HG03066 (cell line): Measurements from ENCODE around the gene PRDM1.
"Not testable (repeated sequence)": the region's sequence is repeated elsewhere in the genome, so short reads cannot be mapped to it uniquely, and the experiment has no call there.

Experiments
- ATAC-seq: cut with Tn5 transposase; IDR thresholded peaks from one replicate; pipeline ENCODE4 v1.9.1; 2021; ENCODE audit warnings: low read depth; ENCODE audit not compliant: unreplicated experiment

PRDM1 gene

DNA sequence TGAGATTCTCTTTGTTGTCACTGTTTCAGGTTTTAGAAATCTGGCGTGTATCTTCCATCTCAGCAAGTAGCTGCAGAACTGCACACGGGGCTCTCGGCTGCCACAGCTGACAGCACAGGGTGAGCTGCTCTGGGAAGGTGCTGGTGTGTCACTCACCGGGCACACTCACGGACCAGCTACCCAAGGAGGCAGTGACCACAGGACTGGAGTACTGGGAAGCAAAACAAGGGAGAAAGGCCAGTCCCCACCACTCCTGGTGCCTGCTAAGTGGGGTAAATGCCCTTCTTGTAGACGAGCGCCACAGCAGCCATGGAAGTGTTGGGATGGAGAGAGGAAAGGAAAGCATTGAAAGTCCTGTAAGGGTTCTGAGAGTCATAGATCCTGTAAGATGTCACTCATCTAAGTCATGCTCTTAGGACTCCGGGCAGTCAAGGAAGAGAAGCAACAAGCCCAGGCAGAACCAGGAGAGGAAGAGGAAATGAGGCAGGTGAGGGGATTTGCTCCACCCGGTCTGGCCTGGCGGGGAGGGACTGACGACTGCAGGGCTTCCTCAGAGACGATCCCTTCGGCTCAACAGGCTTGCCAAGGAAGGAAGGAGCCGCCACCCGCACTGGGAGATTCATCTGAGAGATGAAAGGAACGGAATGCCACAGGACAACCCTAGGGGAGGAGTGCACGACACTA is 48.1 kb downstream of the PRDM1 start:
- ATAC-seq = no peak

DNA sequence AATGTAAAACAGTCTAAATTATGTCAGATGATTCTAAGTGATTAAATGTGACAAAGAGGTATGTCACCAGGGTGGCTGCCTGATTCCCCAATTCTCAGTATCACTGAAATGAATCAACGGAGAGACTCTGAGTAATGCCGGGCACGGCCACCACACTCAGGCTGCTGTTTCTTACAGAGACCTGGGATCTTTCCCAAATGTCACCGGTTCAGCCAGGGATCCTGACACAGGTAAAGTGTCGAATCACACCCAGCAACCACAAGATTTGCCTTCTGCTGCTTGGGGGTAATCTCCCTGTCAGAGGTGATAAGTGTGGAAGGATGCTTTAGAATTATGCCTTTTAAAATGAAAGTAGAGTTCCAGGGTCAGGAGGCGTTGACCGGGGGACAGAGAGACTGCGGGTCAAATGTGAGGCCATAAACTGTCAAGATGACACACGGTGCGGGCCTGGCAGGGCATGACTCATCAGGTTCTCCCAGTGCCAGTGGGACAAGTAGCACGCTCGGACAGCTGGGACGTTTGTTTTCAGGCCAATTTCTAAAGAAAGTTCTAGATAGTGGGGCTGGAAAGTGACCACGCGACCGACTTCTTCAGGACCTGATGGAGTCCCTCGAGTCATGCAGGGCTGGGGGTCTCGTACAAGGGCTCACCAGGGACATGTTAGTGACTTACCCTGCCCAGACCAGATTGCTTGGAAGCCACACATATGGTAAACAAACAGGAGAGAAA is 48.9 kb downstream of the PRDM1 start:
- ATAC-seq = no peak

DNA sequence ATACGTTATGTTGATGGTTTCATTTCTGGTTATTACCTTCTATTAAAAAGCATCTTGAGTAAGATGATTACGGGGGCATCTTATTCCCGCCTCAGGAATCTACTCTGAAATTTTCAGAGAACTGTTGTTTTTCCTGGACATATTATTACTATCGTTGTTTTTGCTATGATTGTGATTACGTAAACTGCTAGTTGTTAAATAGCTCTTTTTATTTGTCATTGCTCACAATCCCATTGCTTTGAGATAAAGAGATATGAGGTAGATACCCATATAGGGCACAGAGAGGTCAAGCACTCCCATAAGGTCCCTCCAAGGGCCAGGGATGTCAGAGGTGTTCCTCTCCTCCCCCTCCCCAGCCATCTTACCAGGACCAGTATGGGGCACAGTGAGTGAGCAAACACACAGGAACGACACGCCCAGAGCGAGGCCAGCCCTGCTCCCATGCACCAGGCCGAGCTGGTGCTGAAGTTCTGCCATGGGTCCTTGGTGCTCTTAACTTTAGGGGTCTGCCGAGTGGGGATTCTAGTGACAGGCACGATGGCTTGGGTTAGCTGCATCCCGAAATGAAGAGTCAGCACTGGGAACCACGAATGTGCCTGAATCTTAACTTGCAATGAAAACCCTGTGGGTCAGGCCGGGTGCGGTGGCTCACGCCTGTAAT is 49.9 kb downstream of the PRDM1 start:
- no peak for ATAC-seq

- ATAC-seq = no peak
Observed at GRCh38 chr6:106136845-106137244, 50.7 kb downstream of the PRDM1 start.

- no peak for ATAC-seq
Observed at GRCh38 chr6:106138151-106138550, 52.0 kb downstream of the PRDM1 start.

DNA sequence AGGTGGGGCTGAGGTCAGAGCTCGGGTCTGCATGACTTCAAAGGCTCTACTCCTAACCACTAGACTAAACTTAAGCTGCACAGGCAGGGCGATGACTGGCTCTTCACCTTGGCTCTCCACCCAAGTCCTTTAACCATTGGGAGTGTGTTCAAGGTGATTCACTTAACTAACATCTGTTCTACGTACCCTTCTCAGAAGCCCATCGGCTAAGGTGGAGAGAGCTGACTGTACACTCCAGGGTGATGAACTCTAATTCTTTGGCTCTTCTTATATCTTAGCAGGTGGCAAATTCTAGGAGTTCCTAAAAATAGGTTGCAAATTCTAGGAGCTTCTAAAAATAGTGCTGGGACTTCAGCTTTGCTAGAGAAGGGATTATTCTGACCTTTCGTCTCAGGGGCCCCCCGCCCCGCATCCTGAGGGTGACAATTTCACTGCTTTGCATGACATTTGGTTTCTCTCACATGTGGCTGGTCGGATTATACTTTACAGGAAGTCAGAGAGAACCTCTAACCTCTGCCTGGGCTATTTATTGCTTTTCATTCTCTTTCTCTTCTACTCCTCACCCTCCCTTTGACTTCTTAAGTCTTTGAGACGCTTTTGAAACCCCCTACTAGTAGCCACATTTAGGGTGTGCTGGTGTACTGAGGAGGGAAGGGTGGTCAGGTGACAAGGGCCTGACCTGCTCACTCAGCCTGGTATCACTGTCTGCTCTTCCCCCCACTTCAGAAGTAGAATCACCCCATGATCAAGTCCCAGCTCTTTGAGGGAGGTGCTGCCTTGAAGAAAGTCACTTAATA is 55.5 kb downstream of the PRDM1 start:
- ATAC-seq = peak; percentile 69

DNA sequence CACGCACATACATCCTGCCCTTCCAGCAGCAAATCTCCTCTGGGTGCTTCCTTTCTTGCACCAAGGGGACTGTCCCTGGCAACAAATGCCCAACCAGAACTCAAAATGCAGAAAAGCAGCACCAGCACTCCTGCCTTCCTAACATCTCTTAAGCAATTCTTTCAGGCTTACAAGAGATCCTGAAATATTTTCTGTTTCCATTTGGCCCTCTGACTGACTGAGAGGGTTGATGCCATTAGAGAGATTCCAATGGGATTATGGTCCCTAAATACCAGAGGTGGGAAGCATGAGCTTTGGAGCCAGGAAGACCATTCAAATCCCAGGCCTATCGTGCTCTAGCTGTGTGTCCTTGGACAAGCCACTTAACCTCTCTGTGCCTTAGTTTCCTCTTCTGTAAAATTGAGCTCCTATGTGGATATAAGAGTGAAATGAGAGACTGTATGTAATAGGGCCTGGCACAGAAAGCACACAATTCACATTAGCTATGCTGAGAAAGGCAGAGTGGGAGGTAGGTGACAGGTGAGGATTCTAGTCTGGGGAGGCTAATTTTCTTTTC is 56.8 kb downstream of the PRDM1 start:
- no peak for ATAC-seq

DNA sequence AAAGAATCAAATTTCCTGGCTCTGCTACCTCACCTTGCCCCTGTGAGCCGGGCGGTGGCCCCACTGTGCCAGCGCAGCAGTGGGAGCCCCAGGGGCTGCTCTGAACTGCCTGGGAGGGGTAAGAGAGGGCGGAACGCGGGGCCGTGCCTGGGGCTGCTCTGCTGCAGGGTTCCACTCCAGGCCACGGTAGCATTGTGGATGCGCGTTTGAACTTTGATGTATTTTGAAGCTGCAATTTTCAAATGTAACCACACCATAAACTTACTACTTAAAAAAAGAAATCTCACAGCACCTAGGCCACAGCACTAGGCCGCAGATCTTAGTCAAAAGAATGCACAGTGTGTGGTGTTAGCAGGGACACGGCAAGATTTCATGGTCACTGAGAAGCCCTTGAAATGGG is 57.5 kb downstream of the PRDM1 start:
- ATAC-seq = no peak

DNA sequence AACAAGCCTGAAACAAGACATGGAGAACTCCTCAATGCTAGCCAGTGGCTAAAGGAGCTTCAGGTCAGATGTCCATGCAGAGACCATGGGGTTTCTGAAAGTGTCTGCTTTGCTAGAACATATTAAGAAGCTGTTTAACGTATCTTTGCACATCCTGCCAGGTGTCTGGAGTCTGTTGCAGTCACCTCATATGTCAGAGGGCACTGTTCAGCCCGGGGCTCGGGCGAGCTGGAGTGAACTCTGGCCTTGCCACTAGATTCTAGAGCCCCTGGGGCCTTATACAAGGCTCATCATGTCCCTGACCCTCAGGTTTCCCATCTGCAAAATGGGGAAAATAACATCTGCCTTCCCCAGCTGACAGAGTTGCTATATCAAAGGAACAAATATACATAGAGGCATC is 59.0 kb downstream of the PRDM1 start:
- no peak for ATAC-seq

DNA sequence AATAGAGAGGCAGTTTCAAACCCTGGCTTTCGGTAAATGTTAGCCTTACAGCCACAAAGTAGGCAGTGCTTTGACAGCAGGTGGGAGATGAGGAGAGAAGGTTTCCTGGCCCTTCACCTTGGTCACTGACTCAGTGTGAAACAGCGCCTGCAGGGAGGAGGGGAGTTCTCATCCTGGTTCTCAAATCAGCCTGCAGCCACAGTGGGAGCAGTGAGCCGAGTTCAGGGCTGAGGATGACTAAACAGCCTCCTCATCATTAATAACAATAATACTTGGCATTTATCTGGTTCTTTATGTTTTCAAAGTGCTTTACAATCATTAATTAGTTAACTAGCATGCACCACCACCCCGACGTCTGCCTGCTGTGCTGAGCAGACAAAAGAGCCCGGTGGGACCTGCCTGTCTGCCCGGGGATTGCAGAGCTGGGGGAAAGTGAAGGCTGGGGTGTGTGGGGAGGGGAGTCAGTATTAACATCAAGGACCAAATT is 59.6 kb downstream of the PRDM1 start:
- ATAC-seq = peak; percentile 35

DNA sequence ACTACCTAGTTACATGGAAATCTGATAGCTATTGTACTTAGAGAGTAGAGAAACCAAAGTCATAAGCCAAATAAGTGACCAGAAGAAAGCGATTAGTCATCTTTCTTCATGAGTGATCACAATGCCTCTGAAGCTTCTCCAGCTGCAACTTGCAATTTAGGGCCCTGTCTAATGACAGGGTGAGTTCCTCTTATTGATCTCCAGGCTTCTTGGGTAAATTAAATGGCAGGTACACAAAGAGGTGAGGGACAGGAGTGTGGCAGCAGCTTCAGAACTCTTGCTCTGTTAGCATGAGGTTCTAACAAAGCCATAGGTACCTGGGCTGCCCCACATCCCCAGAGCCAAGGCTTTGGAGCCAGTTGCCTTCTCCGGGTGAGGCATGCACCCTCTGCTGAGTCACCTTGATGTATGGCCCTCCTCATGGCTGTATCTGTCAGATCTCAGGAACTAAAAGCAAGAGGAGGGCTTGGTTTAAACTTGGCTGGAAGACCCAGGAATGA is 60.8 kb downstream of the PRDM1 start:
- peak; percentile 40 for ATAC-seq

DNA sequence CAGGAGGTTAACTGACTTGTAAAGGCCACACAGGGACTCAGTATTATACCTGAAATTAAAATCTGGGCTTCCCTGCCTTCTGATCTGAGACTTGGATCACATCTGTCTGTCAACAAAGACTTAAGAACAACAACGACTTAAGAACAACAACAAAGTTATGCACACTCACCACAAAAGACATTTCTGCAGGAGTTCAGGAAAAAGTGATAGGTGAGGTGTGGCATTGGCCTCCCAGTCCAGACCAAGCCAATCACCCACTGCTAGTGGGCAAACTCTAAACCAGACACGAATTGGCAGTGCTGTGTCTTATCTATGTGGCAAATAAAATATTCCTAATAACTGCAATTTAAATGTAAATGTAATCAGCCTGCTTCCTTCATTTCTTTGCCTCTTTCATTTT is 61.3 kb downstream of the PRDM1 start:
- no peak for ATAC-seq

GRCh38 chr6:106149472-106150069 is 63.4 kb downstream of the PRDM1 start:
- ATAC-seq = no peak

- not testable (repeated sequence) for ATAC-seq
Observed at GRCh38 chr6:106152476-106152875, 66.3 kb downstream of the PRDM1 start.

DNA sequence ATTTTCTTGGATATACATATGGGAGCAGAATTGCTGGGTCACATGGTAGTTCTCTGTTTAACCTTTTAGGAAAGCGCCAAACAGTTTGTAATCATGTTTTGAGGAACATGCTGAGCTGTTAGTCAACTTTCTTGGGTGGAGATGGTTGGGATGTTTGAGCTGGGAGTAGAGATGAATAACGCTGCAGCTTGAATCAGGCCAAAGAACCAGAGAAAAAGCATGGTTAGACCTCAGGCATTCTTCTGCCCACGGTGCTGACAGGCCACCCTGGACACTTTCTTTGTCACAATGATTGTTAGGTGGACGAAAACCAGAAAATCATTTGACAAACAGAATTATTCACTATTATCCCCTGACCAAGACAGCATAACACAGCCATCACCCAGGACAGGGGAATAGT is 66.8 kb downstream of the PRDM1 start:
- ATAC-seq = no peak

DNA sequence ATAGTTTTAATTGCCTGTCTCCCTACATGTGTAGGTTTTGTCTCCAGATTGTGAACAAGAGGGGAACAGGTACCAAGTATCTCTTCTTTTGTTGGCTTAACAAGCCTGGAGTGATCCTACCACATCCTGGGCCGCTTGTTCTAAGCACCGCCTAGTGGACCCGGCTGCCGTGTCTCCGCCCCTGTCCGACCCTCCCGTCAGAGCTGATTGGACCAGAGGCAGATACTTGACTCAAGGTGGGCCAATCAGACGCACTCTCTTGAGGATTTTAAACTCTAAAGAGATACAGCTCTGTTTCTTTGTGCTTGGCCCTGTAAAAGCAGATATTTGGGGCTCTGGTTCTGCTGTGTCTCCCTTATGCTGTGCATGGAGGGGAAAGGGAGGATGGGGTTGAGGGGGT is 68.2 kb downstream of the PRDM1 start:
- ATAC-seq = no peak

DNA sequence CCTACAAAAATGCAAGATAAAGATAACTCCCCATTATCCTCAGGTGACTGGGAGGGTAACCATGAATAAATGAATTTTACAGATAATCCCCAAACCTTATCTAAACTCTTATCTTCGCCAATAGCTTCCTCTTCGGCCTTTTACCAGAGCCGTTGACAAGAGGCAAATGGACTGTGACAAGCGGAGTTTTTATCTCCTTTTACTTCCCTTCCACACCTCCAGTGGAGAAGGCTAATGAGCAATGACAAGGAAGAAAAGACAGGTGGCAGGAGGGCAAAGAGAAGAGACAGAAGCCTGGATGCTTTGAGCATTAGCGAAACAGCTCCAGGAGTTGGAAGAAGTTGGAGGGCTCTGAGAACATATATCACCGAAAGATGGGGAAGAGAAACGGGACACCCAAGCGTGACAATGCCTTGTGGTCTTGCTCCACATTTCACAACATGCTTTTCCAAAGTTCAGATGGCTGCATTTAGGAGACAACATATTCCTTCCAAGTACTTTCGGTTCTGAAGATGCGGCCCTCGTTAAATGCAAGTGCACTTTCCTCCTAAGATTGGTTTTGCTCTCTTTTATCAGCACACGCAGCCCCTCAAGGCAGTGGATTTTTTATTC is 69.2 kb downstream of the PRDM1 start:
- no peak for ATAC-seq

DNA sequence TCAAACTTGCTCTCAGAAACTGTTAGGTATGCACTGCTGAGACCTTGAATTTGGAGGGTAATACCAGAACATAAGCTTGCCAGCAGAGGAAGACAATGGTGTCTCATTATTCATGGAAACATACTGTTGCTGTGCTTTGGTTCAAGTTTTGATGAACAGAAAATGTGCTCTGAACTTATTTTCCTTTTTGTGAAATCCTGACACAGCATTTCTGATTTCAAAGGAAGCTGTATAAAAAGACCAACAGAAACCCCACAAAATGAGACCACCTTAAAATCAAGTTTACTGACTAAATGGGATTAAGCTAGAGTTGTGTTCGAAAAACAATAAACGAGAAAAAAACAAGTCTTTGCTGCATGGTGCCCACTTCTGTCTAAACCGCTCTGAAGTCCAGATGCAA is 70.3 kb downstream of the PRDM1 start:
- no peak for ATAC-seq

DNA sequence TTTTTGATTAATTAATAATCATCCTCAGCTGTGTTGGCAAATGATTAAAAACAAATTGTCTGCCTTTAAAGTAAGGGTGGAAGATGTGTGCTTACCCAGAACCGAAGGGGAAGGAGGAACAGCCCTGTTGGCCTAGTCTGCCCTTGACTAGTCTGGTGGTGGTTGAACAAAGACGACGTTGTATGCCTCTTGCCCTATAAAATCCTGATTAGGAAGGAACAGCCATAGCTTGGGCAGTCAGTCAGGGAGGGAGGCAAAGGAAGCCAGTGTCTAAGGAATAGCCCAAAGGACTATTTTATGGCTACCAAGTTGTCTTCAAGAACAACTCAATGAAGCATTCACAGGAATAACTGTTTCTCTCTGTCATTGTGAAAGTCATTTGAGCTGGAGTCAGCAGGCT is 70.7 kb downstream of the PRDM1 start:
- no peak for ATAC-seq

GRCh38 chr6:106158816-106159215 is 72.7 kb downstream of the PRDM1 start:
- no peak for ATAC-seq
